PC-3 (cell line): ENCODE data around the gene SIGLEC10. TPM values are rescaled to one million over a fixed set of nuclear protein-coding genes. Genes with fewer than 3 reads are reported as not detected.

Experiments
- ATAC-seq: fragments of 200-7000 bp; cut with Tn5 transposase; 2 replicates; pipeline ENCODE4 v1.9.1; 2020; ENCODE audit warnings: mild to moderate bottlenecking, moderate library complexity
- BruUV-seq: library from RNA; stranded (reverse); fragments of 400-500 nt; replicated peaks from 2 replicates; lab custom pipeline; 2021; lab: Mats Ljungman, UMichigan
- CTCF ChIA-PET: fragments of 300-600 bp; sonication (Branson Sonifier 250); formaldehyde crosslinking; loops from one replicate; lab custom pipeline; 2022; ENCODE audit warnings: antibody characterized with exemption; lab: Charles Lee
- POLR2A ChIA-PET: fragments of 300-600 bp; sonication (Branson Sonifier 250); formaldehyde crosslinking; loops from one replicate; lab custom pipeline; 2022; ENCODE audit warnings: antibody characterized with exemption; ENCODE audit not compliant: unreplicated experiment; lab: Charles Lee
- DNase-seq: peaks from one replicate; pipeline ENCODE4 v3.0.0-alpha.2; 2015
- H2AFZ ChIP-seq: fragments of 300-600 bp; sonication (generic); 2 replicates; pipeline ENCODE4 v1.6.0; 2016; ENCODE audit warnings: antibody characterized with exemption, low read length
- H3F3A ChIP-seq: fragments of 300-600 bp; sonication (generic); one replicate; pipeline ENCODE4 v1.6.0; 2017; ENCODE audit warnings: antibody characterized with exemption, low read length, control low read depth, mild to moderate bottlenecking; ENCODE audit not compliant: unreplicated experiment
- H3K27ac ChIP-seq: fragments of 300-600 bp; sonication (generic); 2 replicates; pipeline ENCODE4 v1.5.1; 2016; ENCODE audit warnings: mild to moderate bottlenecking, low read length
- H3K27me3 ChIP-seq: fragments of 300-600 bp; sonication (generic); 2 replicates; pipeline ENCODE4 v1.6.1; 2016; ENCODE audit warnings: low read length, mixed read lengths
- H3K36me3 ChIP-seq: fragments of 300-600 bp; sonication (generic); 2 replicates; pipeline ENCODE4 v1.6.1; 2016; ENCODE audit warnings: low read depth, mixed run types, low read length, mixed read lengths
- H3K4me1 ChIP-seq: fragments of 300-600 bp; sonication (generic); 2 replicates; pipeline ENCODE4 v1.5.1; 2016; ENCODE audit warnings: low read length; ENCODE audit not compliant: insufficient read depth
- H3K4me2 ChIP-seq: fragments of 300-600 bp; sonication (generic); 2 replicates; pipeline ENCODE4 v1.6.0; 2016; ENCODE audit warnings: low read length
- H3K4me3 ChIP-seq: fragments of 300-600 bp; sonication (generic); 2 replicates; pipeline ENCODE4 v1.5.1; 2016; ENCODE audit warnings: mild to moderate bottlenecking, low read length, mixed read lengths
- H3K79me2 ChIP-seq: fragments of 300-600 bp; sonication (generic); 2 replicates; pipeline ENCODE4 v1.6.1; 2017; ENCODE audit warnings: low read length, mixed read lengths
- H3K9ac ChIP-seq: fragments of 300-600 bp; sonication (generic); 2 replicates; pipeline ENCODE4 v1.6.0; 2016; ENCODE audit warnings: mild to moderate bottlenecking, low read length
- H3K9me2 ChIP-seq: fragments of 300-600 bp; sonication (generic); replicated peaks from 2 replicates; pipeline ENCODE4 v1.6.1; 2016; ENCODE audit warnings: mixed run types, low read length, mixed read lengths
- H3K9me3 ChIP-seq: fragments of 300-600 bp; sonication (generic); 2 replicates; pipeline ENCODE4 v1.6.1; 2016; ENCODE audit warnings: low read length, mixed read lengths
- H4K20me1 ChIP-seq: fragments of 300-600 bp; sonication (generic); 2 replicates; pipeline ENCODE4 v1.6.1; 2016; ENCODE audit warnings: low read length, mixed read lengths
- EZH2 ChIP-seq: fragments of 300-600 bp; sonication (generic); IDR thresholded peaks from one replicate; pipeline ENCODE4 v1.6.1; 2017; ENCODE audit warnings: antibody characterized with exemption, mild to moderate bottlenecking, low read length; ENCODE audit not compliant: unreplicated experiment
- EZH2phosphoT487 ChIP-seq: fragments of 300-600 bp; sonication (generic); IDR thresholded peaks from 2 replicates; pipeline ENCODE4 v1.6.1; 2018; ENCODE audit warnings: mild to moderate bottlenecking, antibody characterized with exemption, low read length, borderline replicate concordance
- intact Hi-C: fragments of 100-400 bp; cut with micrococcal nuclease; formaldehyde crosslinking; loops from 2 replicates; pipeline ENCODE4 v1.9.0; 2023
- total RNA-seq: library from RNA; depleted of rRNA; stranded (reverse); fragments of >200 nt; gene quantifications from 2 replicates; pipeline ENCODE4 v1.2.3, GENCODE V29; 2014
- TF ChIP-seq, protein P1 (sequence below): fragments of 300-600 bp; sonication (generic); conservative IDR thresholded peaks from 2 replicates; pipeline ENCODE4 v1.5.1; 2017; ENCODE audit warnings: antibody characterized with exemption, low read depth, mild to moderate bottlenecking, low read length

Gene SIGLEC10
- total RNA-seq, 1 experiment from 2014 or later: not detected

DNA sequence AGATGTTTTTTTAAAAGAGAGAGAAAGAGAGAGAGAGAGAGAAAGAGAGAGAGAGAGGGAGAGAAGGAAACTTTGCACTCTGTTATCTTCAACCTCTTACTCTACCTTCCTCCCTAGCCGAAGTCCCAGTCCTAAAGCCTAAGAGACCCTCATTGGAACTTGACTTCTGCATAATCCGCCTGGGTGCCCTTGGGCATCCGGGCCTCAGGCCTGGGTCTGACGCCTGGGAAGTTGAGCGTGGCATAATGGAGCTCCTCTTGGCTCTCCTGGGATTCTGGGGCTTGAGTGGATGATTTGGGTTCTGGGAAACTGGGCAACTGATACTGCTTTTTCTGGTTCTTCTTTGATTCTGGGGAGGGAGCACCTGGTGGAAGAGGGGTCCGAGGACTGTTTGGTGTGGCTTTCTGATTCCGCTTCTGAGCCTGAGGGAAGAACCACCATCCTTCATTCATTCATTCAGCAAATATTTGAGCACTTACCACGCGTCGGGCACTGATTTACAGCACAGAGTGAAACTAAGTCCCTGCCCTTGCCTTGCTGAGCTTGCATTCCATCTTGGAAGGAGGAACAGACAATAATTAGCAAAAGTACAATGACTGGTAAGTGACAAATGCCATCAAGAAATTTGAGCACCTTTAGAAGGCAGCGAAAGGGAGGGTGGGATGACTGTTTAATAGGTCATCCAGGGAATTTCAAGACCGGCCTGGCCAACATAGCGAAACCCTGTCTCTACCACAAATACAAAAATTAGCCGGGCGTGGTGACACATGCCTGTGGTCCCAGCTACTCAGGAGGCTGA is 6.3 kb downstream of the SIGLEC10 start:
- no peak for TF ChIP-seq EZH2
- TF ChIP-seq, protein P1, sequence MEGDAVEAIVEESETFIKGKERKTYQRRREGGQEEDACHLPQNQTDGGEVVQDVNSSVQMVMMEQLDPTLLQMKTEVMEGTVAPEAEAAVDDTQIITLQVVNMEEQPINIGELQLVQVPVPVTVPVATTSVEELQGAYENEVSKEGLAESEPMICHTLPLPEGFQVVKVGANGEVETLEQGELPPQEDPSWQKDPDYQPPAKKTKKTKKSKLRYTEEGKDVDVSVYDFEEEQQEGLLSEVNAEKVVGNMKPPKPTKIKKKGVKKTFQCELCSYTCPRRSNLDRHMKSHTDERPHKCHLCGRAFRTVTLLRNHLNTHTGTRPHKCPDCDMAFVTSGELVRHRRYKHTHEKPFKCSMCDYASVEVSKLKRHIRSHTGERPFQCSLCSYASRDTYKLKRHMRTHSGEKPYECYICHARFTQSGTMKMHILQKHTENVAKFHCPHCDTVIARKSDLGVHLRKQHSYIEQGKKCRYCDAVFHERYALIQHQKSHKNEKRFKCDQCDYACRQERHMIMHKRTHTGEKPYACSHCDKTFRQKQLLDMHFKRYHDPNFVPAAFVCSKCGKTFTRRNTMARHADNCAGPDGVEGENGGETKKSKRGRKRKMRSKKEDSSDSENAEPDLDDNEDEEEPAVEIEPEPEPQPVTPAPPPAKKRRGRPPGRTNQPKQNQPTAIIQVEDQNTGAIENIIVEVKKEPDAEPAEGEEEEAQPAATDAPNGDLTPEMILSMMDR: no peak
- TF ChIP-seq EZH2phosphoT487: no peak
- Histone ChIP-seq H3K4me2 (no peak overlapping the region), H4K20me1 (no peaks in the 10 kb centered on the region), H3K79me2 (no peaks in the 10 kb centered on the region), H3K27me3 (peaks cover 23% of the 10 kb centered on the region), H3K9ac (no peak overlapping the region), H3K27ac (no peak overlapping the region), H3K4me3 (no peak overlapping the region), H3K4me1 (peaks cover 13% of the 10 kb centered on the region), H3K9me3 (no peaks in the 10 kb centered on the region), H2AFZ (no peak overlapping the region), H3K9me2 (no peaks in the 10 kb centered on the region), H3K36me3 (no peaks in the 10 kb centered on the region), H3F3A (no peaks in the 10 kb centered on the region)
- CTCF ChIA-PET: no interaction called here
- POLR2A ChIA-PET: no interaction called here
- DNase-seq (peak; percentile 21), ATAC-seq (no peak)
- no TSS peak for BruUV-seq
- intact Hi-C loops: no loop called here

DNA sequence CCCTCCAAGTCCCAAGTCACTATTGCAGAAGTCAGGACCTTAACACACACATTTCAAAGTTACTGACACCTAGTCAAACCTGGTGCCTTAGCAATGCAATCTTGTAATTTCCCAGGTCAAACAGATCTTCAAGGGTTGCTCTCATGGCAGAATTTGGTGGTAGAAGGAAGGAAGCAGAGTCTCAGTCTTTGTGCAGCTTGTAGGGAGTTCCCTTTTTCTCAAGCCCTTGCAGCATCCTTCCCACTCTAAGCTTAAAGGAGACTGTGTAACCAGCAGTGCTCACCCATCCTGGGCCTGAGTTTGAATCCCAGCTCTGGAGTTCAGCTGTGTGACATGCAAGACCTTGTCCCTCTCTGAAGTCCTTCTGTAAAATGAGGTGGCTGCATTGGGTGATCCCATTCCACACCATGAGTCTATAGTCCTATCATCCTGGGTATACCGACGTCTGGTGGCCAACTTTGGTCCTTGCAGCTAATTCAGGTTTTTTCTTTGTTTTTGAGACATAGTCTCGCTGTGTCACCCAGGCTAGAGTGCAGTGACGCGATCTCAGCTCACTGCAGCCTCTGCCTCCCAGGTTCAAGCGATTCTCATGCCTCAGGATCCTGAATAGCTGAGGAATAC is 9.8 kb downstream of the SIGLEC10 start:
- no peak overlapping the region for H3K9ac ChIP-seq
- TF ChIP-seq EZH2phosphoT487 (no peak), EZH2 (no peak)
- TF ChIP-seq, protein P1: peak; percentile 58
- no peak overlapping the region for H2AFZ ChIP-seq
- H3K9me2 ChIP-seq: no peaks in the 10 kb centered on the region
- no peak overlapping the region for H3K4me3 ChIP-seq
- ATAC-seq (peak; percentile 68; the same call in 1 of the 2 replicates), DNase-seq (peak; percentile 63)
- no peaks in the 10 kb centered on the region for H3F3A ChIP-seq
- H3K4me1 ChIP-seq: peaks cover 13% of the 10 kb centered on the region
- ChIA-PET CTCF (interaction anchor here (0.6 to 0.9 kb wide), 2 partner anchors 14 to 68 kb away, joined by 3 to 6 read pairs; no protein-coding TSS in a partner anchor), POLR2A (interaction anchor here (0.6 kb wide), 1 partner anchor 321 kb away, joined by 4 read pairs; no protein-coding TSS in a partner anchor)
- H3K79me2 ChIP-seq: no peaks in the 10 kb centered on the region
- H3K9me3 ChIP-seq: no peaks in the 10 kb centered on the region
- BruUV-seq: no TSS peak
- no peak overlapping the region for H3K27ac ChIP-seq
- H3K36me3 ChIP-seq: no peaks in the 10 kb centered on the region
- no peak overlapping the region for H3K4me2 ChIP-seq
- intact Hi-C loops: loop anchor here (1.0 kb wide), 1 partner anchor 68 kb away; no protein-coding TSS in a partner anchor
- no peaks in the 10 kb centered on the region for H3K27me3 ChIP-seq
- H4K20me1 ChIP-seq: no peaks in the 10 kb centered on the region
